Stimulated activated memory B cell treated with anti-CD40 and anti-IgM and Interleukin-4, amounts not matched to agents 10 μg/mL and 1 μg/mL and 100 μg/mL, for 72 hours (primary cell): Measurements from ENCODE around the gene ACSL1.

ENCODE experiments used
- ATAC-seq: fragments of 150-1000 bp; cut with Tn5 transposase; 2 replicates; pipeline ENCODE4 v1.10.0; 2021
- H3K27ac Mint-ChIP-seq: one replicate; pipeline ENCODE4 v1.8.0; 2022; ENCODE audit warnings: mild to moderate bottlenecking, mixed read lengths
- H3K27me3 Mint-ChIP-seq: one replicate; pipeline ENCODE4 v1.8.0; 2022; ENCODE audit warnings: mixed read lengths
- H3K36me3 Mint-ChIP-seq: one replicate; pipeline ENCODE4 v1.8.0; 2022; ENCODE audit warnings: mixed read lengths
- H3K4me1 Mint-ChIP-seq: one replicate; pipeline ENCODE4 v1.8.0; 2022; ENCODE audit warnings: mixed read lengths
- H3K4me3 Mint-ChIP-seq: one replicate; pipeline ENCODE4 v1.8.0; 2022; ENCODE audit warnings: mild to moderate bottlenecking, moderate library complexity, mixed read lengths
- H3K9me3 Mint-ChIP-seq: one replicate; pipeline ENCODE4 v1.8.0; 2022; ENCODE audit warnings: mixed read lengths

ACSL1 gene

GRCh38 chr4:184769141-184769765 lies 56.5 kb downstream of the ACSL1 start:
- H3K27me3 Mint-ChIP-seq, result no peaks in the 10 kb centered on the region
- H3K4me3 Mint-ChIP-seq, result no peak overlapping the region
- no peaks in the 10 kb centered on the region for H3K4me1 Mint-ChIP-seq
- H3K27ac Mint-ChIP-seq, result no peak overlapping the region
- H3K36me3 Mint-ChIP-seq, result peaks cover 66% of the 10 kb centered on the region
- no peaks in the 10 kb centered on the region for H3K9me3 Mint-ChIP-seq
- no peak for ATAC-seq

- H3K4me1 Mint-ChIP-seq, result no peaks in the 10 kb centered on the region
- no peak for ATAC-seq
- no peak overlapping the region for H3K27ac Mint-ChIP-seq
- peaks cover 65% of the 10 kb centered on the region for H3K36me3 Mint-ChIP-seq
- H3K27me3 Mint-ChIP-seq, result no peaks in the 10 kb centered on the region
- no peaks in the 10 kb centered on the region for H3K9me3 Mint-ChIP-seq
- H3K4me3 Mint-ChIP-seq, result no peak overlapping the region
Measured at GRCh38 chr4:184768296-184768695, 57.5 kb downstream of the ACSL1 start.

- Mint-ChIP-seq H3K27me3 (no peaks in the 10 kb centered on the region), H3K9me3 (no peaks in the 10 kb centered on the region), H3K36me3 (peaks cover 79% of the 10 kb centered on the region), H3K4me3 (no peak overlapping the region), H3K27ac (no peak overlapping the region), H3K4me1 (peaks cover 6% of the 10 kb centered on the region)
- no peak for ATAC-seq
Measured at GRCh38 chr4:184766446-184766845, 59.3 kb downstream of the ACSL1 start.

- Mint-ChIP-seq H3K36me3 (peaks cover 80% of the 10 kb centered on the region), H3K27ac (no peak overlapping the region), H3K4me3 (no peak overlapping the region)
Measured at GRCh38 chr4:184765473-184766340, 60.1 kb downstream of the ACSL1 start.

DNA sequence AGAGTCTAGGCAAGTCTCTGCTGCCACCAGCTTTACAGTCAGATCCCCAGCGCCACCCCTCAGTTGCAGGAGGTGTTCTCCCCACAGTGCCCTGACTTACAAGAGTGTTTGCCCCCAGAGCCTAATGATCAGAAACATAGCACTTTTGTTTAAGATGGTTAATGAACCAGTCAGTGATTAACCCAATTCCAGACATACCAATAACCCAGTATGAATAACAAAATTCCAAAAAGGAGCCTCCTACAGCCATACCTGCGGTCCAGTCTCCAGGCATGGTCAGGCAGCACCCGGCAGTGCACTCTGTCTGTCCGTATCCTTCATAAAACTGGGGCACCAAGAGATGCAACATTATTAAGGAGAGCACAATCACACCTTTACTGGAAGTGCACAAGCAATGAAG lies 61.2 kb downstream of the ACSL1 start:
- no peak overlapping the region for H3K27ac Mint-ChIP-seq
- no peaks in the 10 kb centered on the region for H3K9me3 Mint-ChIP-seq
- H3K36me3 Mint-ChIP-seq, result peaks cover 84% of the 10 kb centered on the region
- no peaks in the 10 kb centered on the region for H3K27me3 Mint-ChIP-seq
- peaks cover 6% of the 10 kb centered on the region for H3K4me1 Mint-ChIP-seq
- no peak overlapping the region for H3K4me3 Mint-ChIP-seq
- ATAC-seq, result no peak

More at GRCh38 chr4:184765473-184766340, 60.1 kb downstream of the ACSL1 start:
- Mint-ChIP-seq H3K4me1 (peaks cover 6% of the 10 kb centered on the region), H3K27me3 (no peaks in the 10 kb centered on the region), H3K9me3 (no peaks in the 10 kb centered on the region)
- ATAC-seq, result no peak

DNA sequence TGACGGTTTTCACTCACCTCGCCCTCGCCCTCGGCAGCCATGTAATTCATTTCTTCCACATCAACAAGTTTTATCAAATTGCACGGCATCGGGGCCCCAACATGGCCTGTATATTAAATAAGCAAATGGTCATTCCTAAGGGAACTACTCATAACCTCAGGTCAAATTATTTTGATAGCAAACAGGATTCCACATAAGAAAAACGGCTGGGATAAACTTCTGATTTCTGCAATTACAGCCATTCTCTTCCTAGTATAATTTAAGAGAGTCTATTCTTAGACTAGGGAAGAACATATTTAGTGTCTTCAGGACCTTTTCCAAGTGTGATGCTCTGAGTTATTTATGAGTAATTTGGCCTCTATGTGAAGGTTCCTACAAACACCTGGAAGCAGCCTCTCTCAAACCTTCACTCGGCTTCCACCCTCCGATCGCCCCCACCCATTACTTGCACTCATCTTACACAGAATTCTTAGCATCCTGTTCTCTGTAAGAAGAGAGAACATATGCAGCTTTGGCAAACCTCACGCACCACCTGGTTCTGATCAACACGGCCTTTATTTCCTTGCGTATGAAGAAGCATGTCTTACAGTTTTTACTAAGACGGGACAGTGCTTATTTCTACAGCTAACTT lies 62.5 kb downstream of the ACSL1 start:
- no peaks in the 10 kb centered on the region for H3K27me3 Mint-ChIP-seq
- H3K27ac Mint-ChIP-seq, result no peak overlapping the region
- ATAC-seq, result no peak
- no peak overlapping the region for H3K4me3 Mint-ChIP-seq
- H3K4me1 Mint-ChIP-seq, result peaks cover 6% of the 10 kb centered on the region
- peaks cover 83% of the 10 kb centered on the region for H3K36me3 Mint-ChIP-seq
- H3K9me3 Mint-ChIP-seq, result no peaks in the 10 kb centered on the region

DNA sequence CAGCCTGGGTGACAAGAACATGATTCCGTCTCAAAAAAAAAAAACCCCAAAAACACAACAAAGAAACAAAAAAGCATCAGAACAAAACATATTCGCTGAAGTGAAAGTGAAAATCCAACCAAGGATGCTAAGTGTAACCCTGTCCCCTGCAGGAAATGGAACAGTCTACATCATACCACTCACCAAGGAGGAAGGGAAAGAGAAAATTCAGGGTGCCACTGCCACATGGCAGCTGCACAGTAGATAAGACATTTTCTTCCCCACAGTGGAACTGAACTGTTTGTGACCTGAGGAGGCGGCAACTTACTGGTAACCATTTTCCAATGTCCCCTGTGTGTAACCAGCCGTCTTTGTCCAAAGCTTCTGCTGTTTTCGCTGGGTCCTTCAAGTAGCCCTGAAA lies 63.7 kb downstream of the ACSL1 start:
- Mint-ChIP-seq H3K4me3 (no peak overlapping the region), H3K27ac (peak overlapping the region; percentile 53), H3K36me3 (peaks cover 79% of the 10 kb centered on the region), H3K4me1 (peaks cover 6% of the 10 kb centered on the region), H3K27me3 (no peaks in the 10 kb centered on the region), H3K9me3 (no peaks in the 10 kb centered on the region)
- peak; percentile 82 for ATAC-seq

DNA sequence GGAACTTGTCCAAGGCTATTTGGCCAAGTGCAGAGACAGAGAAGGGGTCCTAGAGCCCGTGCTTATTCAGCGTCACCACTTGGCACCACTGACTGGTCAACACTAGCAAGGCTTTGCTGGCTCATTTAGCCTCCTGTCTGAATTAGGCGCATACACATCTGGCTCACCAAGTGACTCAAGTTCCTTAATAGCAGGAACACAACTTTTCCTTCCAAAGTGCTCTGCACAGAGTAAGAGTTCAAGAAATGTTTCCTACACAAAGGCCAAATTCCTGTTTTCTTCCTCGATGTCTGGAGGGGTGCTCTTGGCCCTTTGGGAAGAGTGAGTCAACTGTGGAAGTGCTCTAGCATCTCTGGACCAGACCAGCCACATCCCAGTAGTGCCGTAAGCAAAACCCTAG lies 65.1 kb downstream of the ACSL1 start:
- H3K4me3 Mint-ChIP-seq, result no peak overlapping the region
- ATAC-seq, result no peak
- H3K27me3 Mint-ChIP-seq, result no peaks in the 10 kb centered on the region
- no peaks in the 10 kb centered on the region for H3K9me3 Mint-ChIP-seq
- H3K4me1 Mint-ChIP-seq, result peaks cover 6% of the 10 kb centered on the region
- H3K36me3 Mint-ChIP-seq, result peaks cover 76% of the 10 kb centered on the region
- no peak overlapping the region for H3K27ac Mint-ChIP-seq

- peaks cover 79% of the 10 kb centered on the region for H3K36me3 Mint-ChIP-seq
- H3K4me1 Mint-ChIP-seq, result peaks cover 6% of the 10 kb centered on the region
- no peak overlapping the region for H3K4me3 Mint-ChIP-seq
Measured at GRCh38 chr4:184757810-184758209, 68.0 kb downstream of the ACSL1 start.

DNA sequence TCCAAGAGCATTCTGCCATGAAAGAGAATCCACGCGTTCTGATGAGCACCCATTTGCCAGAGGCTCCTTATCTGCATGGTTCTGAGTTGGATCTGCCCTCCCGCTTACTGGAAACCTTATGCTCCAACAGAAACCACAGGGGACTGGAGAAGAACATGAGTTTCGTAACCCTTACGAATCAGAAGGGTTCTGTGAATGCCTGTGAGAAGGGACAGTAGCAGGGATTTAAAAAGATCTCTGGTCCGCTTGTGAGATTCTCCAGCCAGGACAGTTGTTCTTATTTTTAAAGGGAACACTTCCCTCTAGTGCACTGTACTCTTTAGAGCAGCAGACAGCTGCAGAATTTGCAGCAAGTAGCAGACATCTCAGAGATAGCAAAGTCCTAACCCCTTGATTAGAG lies 69.4 kb downstream of the ACSL1 start:
- Mint-ChIP-seq H3K4me3 (no peak overlapping the region), H3K36me3 (peaks cover 70% of the 10 kb centered on the region), H3K9me3 (no peaks in the 10 kb centered on the region), H3K4me1 (no peaks in the 10 kb centered on the region), H3K27me3 (no peaks in the 10 kb centered on the region), H3K27ac (no peak overlapping the region)
- no peak for ATAC-seq

More at GRCh38 chr4:184757810-184758209, 68.0 kb downstream of the ACSL1 start:
- Mint-ChIP-seq H3K9me3 (no peaks in the 10 kb centered on the region), H3K27ac (no peak overlapping the region), H3K27me3 (no peaks in the 10 kb centered on the region)
- ATAC-seq, result no peak

DNA sequence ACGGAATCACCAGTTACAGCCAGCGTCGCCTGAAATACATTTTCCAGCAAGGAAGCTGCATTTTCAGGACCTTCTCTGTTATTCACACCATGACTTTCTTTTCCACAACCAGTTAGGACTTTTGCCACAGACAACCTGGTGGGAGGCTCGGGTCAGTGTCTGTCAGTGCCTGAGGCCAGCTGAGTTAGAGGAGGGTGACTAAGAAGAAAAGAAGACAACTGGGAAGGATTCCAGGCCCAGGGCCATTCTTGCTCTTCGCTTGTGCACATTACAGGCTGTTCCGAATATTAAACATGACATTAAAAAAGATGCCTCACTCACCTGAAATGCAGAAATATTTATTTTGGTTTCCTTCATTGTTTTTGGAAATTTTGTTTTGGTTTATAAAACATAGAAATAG lies 70.5 kb downstream of the ACSL1 start:
- Mint-ChIP-seq H3K27me3 (no peaks in the 10 kb centered on the region), H3K27ac (no peak overlapping the region), H3K9me3 (no peaks in the 10 kb centered on the region), H3K4me1 (peaks cover 1% of the 10 kb centered on the region), H3K36me3 (peaks cover 61% of the 10 kb centered on the region), H3K4me3 (no peak overlapping the region)
- no peak for ATAC-seq

DNA sequence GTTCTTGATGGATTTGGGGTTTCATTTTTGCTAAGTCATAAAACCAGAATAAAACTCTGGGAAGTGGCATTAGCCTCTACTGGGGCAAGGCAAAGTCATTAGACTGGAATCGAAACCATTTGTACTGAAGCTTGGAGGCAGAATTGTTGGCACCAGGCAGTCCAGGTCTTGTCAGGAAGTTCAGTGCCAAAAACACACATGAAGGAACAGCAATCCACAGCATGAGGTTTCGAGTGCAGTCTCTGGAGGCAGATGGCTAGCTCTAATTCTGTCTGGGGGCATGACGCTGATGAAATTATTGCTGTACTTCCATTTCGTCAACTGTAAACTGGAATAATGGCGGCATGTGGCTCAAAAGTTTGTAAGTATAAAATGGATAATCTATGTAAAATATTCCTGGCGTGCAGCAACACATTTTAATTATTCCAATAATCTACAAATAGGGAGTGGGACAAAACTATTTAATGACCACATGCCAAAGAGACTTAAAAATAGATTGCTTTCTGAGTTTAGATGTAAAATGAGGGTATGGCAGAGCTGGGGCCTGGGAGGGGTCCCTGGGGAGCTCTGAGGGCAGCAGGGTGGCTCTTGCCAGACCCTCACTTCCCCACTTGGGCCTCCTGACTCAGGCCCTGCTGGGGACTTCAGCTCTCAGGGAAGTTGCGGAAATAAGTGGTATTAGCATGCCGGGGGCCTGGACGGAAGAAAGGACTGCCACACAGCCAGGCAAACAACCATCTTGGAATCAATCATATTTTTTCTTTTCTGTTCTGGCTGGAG lies 73.1 kb downstream of the ACSL1 start:
- Mint-ChIP-seq H3K27me3 (no peaks in the 10 kb centered on the region), H3K4me3 (no peak overlapping the region), H3K27ac (no peak overlapping the region), H3K9me3 (no peaks in the 10 kb centered on the region), H3K36me3 (peaks cover 45% of the 10 kb centered on the region), H3K4me1 (peaks cover 16% of the 10 kb centered on the region)
- no peak for ATAC-seq

- peaks cover 34% of the 10 kb centered on the region for H3K36me3 Mint-ChIP-seq
- H3K27ac Mint-ChIP-seq, result no peak overlapping the region
- H3K4me3 Mint-ChIP-seq, result no peak overlapping the region
- no peaks in the 10 kb centered on the region for H3K27me3 Mint-ChIP-seq
- H3K9me3 Mint-ChIP-seq, result no peaks in the 10 kb centered on the region
- peaks cover 17% of the 10 kb centered on the region for H3K4me1 Mint-ChIP-seq
- ATAC-seq, result no peak
Measured at GRCh38 chr4:184751585-184751956, 74.2 kb downstream of the ACSL1 start.

DNA sequence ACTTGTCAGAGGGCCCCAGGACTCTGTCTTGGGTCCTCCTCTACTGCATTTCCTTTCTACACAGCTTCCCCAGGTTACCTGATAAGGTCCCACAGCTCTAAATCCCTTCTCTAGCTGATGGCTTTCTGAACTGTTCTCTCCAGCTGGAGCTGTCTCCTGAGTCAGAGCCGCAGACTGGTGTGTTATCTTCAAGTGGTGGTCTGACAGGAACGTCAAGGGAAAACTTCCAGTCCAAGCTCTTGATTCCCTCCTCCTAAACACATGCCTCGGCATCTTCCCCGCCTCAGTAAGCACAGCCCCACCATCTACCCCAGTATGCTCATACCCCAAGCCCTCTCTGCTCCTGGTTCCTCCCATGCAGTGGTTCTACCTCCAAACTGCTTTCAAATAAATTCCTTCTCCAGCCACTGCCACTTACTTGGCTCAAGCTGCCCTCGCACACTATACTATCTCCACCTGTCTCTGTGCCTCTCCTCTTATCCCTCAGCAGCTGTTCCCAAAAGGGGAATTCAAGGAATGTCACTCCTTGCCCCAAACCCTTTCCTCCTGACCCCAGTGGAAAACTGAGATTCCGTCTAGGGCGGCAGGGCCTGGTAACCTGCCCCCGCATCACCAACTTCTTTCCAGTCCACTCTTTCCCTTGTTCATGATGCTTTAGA lies 74.7 kb downstream of the ACSL1 start:
- no peak overlapping the region for H3K4me3 Mint-ChIP-seq
- no peaks in the 10 kb centered on the region for H3K27me3 Mint-ChIP-seq
- peak overlapping the region; percentile 1 for H3K27ac Mint-ChIP-seq
- ATAC-seq, result no peak
- peaks cover 29% of the 10 kb centered on the region for H3K36me3 Mint-ChIP-seq
- no peaks in the 10 kb centered on the region for H3K9me3 Mint-ChIP-seq
- peaks cover 22% of the 10 kb centered on the region for H3K4me1 Mint-ChIP-seq

- no peak for ATAC-seq
- Mint-ChIP-seq H3K4me3 (no peak overlapping the region), H3K27ac (no peak overlapping the region), H3K27me3 (no peaks in the 10 kb centered on the region), H3K36me3 (peaks cover 6% of the 10 kb centered on the region), H3K9me3 (no peaks in the 10 kb centered on the region), H3K4me1 (peaks cover 25% of the 10 kb centered on the region)
Measured at GRCh38 chr4:184748251-184748652, 77.5 kb downstream of the ACSL1 start.
